Measurements from ENCODE around the gene NXF2.
"Not testable (repeated sequence)": the region's sequence is repeated elsewhere in the genome, so short reads cannot be mapped to it uniquely, and the experiment has no call there.

The NXF2 gene

GRCh38 chrX:102246893-102247292, at the start of gene NXF2:
NXF2 (plus strand) TSS chrX:102247167; CDS start chrX:102307079, 59,912 bp downstream.
- not testable (repeated sequence) for DNase-seq

- DNase-seq = not testable (repeated sequence)
Measured at GRCh38 chrX:102207940-102208339, 39.0 kb upstream of the NXF2 start.

- not testable (repeated sequence) for DNase-seq
Measured at GRCh38 chrX:102214986-102215385, 32.0 kb upstream of the NXF2 start, which contains the start of gene TCP11X1. TCP11X1 (plus strand) TSS chrX:102215301.

GRCh38 chrX:102216497-102216896, 30.5 kb upstream of the NXF2 start:
- DNase-seq = not testable (repeated sequence)

GRCh38 chrX:102235678-102236077, 11.3 kb upstream of the NXF2 start:
- not testable (repeated sequence) for DNase-seq

- not testable (repeated sequence) for DNase-seq
Measured at GRCh38 chrX:102240265-102240664, 6.7 kb upstream of the NXF2 start.

- DNase-seq = not testable (repeated sequence)
Measured at GRCh38 chrX:102272231-102272630, 25.3 kb downstream of the NXF2 start.

- DNase-seq = no peak
Measured at GRCh38 chrX:102338162-102338561, 91.2 kb downstream of the NXF2 start.

- DNase-seq = no peak
Measured at GRCh38 chrX:102339312-102340298, 92.6 kb downstream of the NXF2 start.

GRCh38 chrX:102341867-102342266, 94.9 kb downstream of the NXF2 start:
- DNase-seq = no peak

- DNase-seq = no peak
Measured at GRCh38 chrX:102345916-102346315, 98.9 kb downstream of the NXF2 start.

Measured in NCI-H510A treated with DMSO at 0.1 percent for 48 hours (cell line).